ENCODE data around the gene HMOX2.

The HMOX2 gene

GRCh38 chr16:4552541-4552940 is 76.3 kb downstream of the HMOX2 start:
- DNase-seq (ENCODE audit: low read depth in 4 of 4, low spot score in 1 of 4), result no peak

- DNase-seq (ENCODE audit: low read depth in 4 of 4, low spot score in 1 of 4), result no peak
Measured at GRCh38 chr16:4556112-4556511, 79.9 kb downstream of the HMOX2 start, which contains the start of gene C16orf96. C16orf96 (plus strand) TSS chr16:4556340; CDS start chr16:4556490, 150 bp downstream.

- DNase-seq (ENCODE audit: low read depth in 4 of 4, low spot score in 1 of 4), result no peak
Measured at GRCh38 chr16:4556580-4556979, 80.4 kb downstream of the HMOX2 start.

- DNase-seq (ENCODE audit: low read depth in 4 of 4, low spot score in 1 of 4), result no peak
Measured at GRCh38 chr16:4557973-4558372, 81.8 kb downstream of the HMOX2 start.

Measured in stimulated activated CD4-positive, alpha-beta T cell treated with anti-CD3 and anti-CD28 coated beads, Interleukin-1b, Interleukin-23, amount 100 ng/mL, for 24 hours (primary cell).